WTC11 (cell line): ENCODE results near the gene N4BP2L2. TPM values are rescaled to one million over a fixed set of nuclear protein-coding genes. Genes with fewer than 3 reads are reported as not detected.

Experiments
- ATAC-seq: fragments of 200-7000 bp; cut with Tn5 transposase; 2 replicates; pipeline ENCODE4 v1.10.0; 2021; ENCODE audit warnings: mild to moderate bottlenecking, moderate library complexity
- CTCF ChIA-PET: fragments of 300-600 bp; sonication (Branson Sonifier 250); formaldehyde crosslinking; loops from one replicate; lab custom pipeline; 2021; ENCODE audit warnings: antibody characterized with exemption; lab: Charles Lee
- POLR2A ChIA-PET: fragments of 350-600 bp; sonication (Branson Sonifier 250); formaldehyde crosslinking; loops from one replicate; lab custom pipeline; 2021; ENCODE audit warnings: antibody characterized with exemption; lab: Charles Lee
- DNase-seq: peaks from one replicate; pipeline ENCODE4 v3.0.0; 2021; ENCODE audit warnings: low spot score
- H3K27ac Mint-ChIP-seq: 2 replicates; pipeline ENCODE4 v1.8.0; 2021; ENCODE audit warnings: mixed read lengths
- H3K27me3 Mint-ChIP-seq: 2 replicates; pipeline ENCODE4 v1.8.0; 2021; ENCODE audit warnings: low read depth, mild to moderate bottlenecking, moderate library complexity, mixed read lengths
- H3K36me3 Mint-ChIP-seq: 2 replicates; pipeline ENCODE4 v1.8.0; 2021; ENCODE audit warnings: mixed read lengths
- H3K4me1 Mint-ChIP-seq: 2 replicates; pipeline ENCODE4 v1.8.0; 2022; ENCODE audit warnings: mixed read lengths
- H3K4me3 Mint-ChIP-seq: 2 replicates; pipeline ENCODE4 v1.8.0; 2021; ENCODE audit warnings: mild to moderate bottlenecking, moderate library complexity, mixed read lengths
- H3K9me3 Mint-ChIP-seq: 2 replicates; pipeline ENCODE4 v1.8.0; 2021; ENCODE audit warnings: mixed read lengths
- AR ChIP-seq: fragments of 250-450 bp; sonication (Bioruptor Pico); IDR thresholded peaks from 2 replicates; pipeline ENCODE4 v1.9.0; 2021; ENCODE audit warnings: mild to moderate bottlenecking
- ATF2 ChIP-seq: sonication (generic); formaldehyde crosslinking; IDR thresholded peaks from 2 replicates; pipeline ENCODE4 v1.8.1; 2022; ENCODE audit warnings: low read depth, missing genetic modification reagents, borderline replicate concordance
- CBFB ChIP-seq: sonication (generic); formaldehyde crosslinking; IDR thresholded peaks from 2 replicates; pipeline ENCODE4 v1.8.1; 2022; ENCODE audit warnings: mild to moderate bottlenecking, low read depth, missing genetic modification reagents
- CTCF ChIP-seq: fragments of 200-600 bp; IDR thresholded peaks from 2 replicates; pipeline ENCODE4 v1.8.0; 2022; ENCODE audit warnings: antibody characterized with exemption
- E2F1 ChIP-seq: sonication (generic); formaldehyde crosslinking; IDR thresholded peaks from 2 replicates; pipeline ENCODE4 v1.8.0; 2022; ENCODE audit warnings: mild to moderate bottlenecking, missing genetic modification reagents
- GTF2I ChIP-seq: fragments of 250-450 bp; sonication (Bioruptor Pico); conservative IDR thresholded peaks from 2 replicates; pipeline ENCODE4 v1.4.0; 2021; ENCODE audit warnings: mild to moderate bottlenecking
- HMGA2 ChIP-seq: fragments of 250-450 bp; sonication (Bioruptor Pico); IDR thresholded peaks from 2 replicates; pipeline ENCODE4 v1.4.0; 2021; ENCODE audit warnings: mild to moderate bottlenecking, moderate library complexity
- IRF1 ChIP-seq: sonication (generic); formaldehyde crosslinking; IDR thresholded peaks from 2 replicates; pipeline ENCODE4 v1.8.0; 2023; ENCODE audit warnings: missing genetic modification reagents
- JAZF1 ChIP-seq: fragments of 250-450 bp; sonication (Bioruptor Pico); IDR thresholded peaks from 2 replicates; pipeline ENCODE4 v1.9.0; 2021; ENCODE audit warnings: moderate library complexity, mild to moderate bottlenecking, inconsistent platforms
- KAT7 ChIP-seq: sonication (generic); formaldehyde crosslinking; IDR thresholded peaks from 2 replicates; pipeline ENCODE4 v1.8.1; 2023; ENCODE audit warnings: missing genetic modification reagents, mild to moderate bottlenecking, borderline replicate concordance
- NFATC4 ChIP-seq: fragments of 250-450 bp; sonication (Bioruptor Pico); IDR thresholded peaks from 2 replicates; pipeline ENCODE4 v1.9.0; 2021; ENCODE audit warnings: mild to moderate bottlenecking
- SMAD4 ChIP-seq: sonication (generic); formaldehyde crosslinking; IDR thresholded peaks from 2 replicates; pipeline ENCODE4 v1.8.0; 2022; ENCODE audit warnings: mild to moderate bottlenecking, missing genetic modification reagents
- TEAD1 ChIP-seq: sonication (generic); formaldehyde crosslinking; IDR thresholded peaks from 2 replicates; pipeline ENCODE4 v1.8.0; 2022; ENCODE audit warnings: mild to moderate bottlenecking, missing genetic modification reagents
- USF2 ChIP-seq: sonication (generic); formaldehyde crosslinking; IDR thresholded peaks from 2 replicates; pipeline ENCODE4 v1.8.1; 2023; ENCODE audit warnings: mild to moderate bottlenecking, missing genetic modification reagents, moderate library complexity
- ZNF317 ChIP-seq: sonication (generic); formaldehyde crosslinking; IDR thresholded peaks from 2 replicates; pipeline ENCODE4 v1.8.1; 2023; ENCODE audit warnings: low read depth, mild to moderate bottlenecking, moderate library complexity, missing genetic modification reagents, borderline replicate concordance
- ZNF425 ChIP-seq: fragments of 250-450 bp; sonication (Bioruptor Pico); conservative IDR thresholded peaks from 2 replicates; pipeline ENCODE4 v1.9.0; 2021; ENCODE audit warnings: mild to moderate bottlenecking
- ZNF512 ChIP-seq: sonication (generic); formaldehyde crosslinking; IDR thresholded peaks from 2 replicates; pipeline ENCODE4 v1.8.1; 2022; ENCODE audit warnings: missing genetic modification reagents, borderline replicate concordance
- total RNA-seq: library from RNA; stranded (reverse); gene quantifications from 3 replicates; pipeline ENCODE4 v1.2.3, GENCODE V29; 2021

Gene N4BP2L2
- total RNA-seq, 1 experiment from 2014 or later = 68.9 TPM

GRCh38 chr13:32511482-32511881 lies 27.1 kb downstream of the N4BP2L2 start:
- POLR2A ChIA-PET = no interaction called here
- Mint-ChIP-seq H3K27ac (no peak overlapping the region; the same call in 1 of the 2 replicates), H3K9me3 (no peaks in the 10 kb centered on the region), H3K36me3 (peaks cover 11% of the 10 kb centered on the region), H3K4me1 (no peaks in the 10 kb centered on the region), H3K27me3 (no peaks in the 10 kb centered on the region), H3K4me3 (no peak overlapping the region)
- CTCF ChIA-PET = no interaction called here
- TF ChIP-seq IRF1 (CRISPR knock-in tag) (no peak), ZNF317 (CRISPR knock-in tag) (no peak), CTCF (no peak), ATF2 (CRISPR knock-in tag) (no peak), NFATC4 (CRISPR knock-in tag) (no peak), JAZF1 (CRISPR knock-in tag) (no peak), SMAD4 (no peak), ZNF512 (CRISPR knock-in tag) (no peak), AR (CRISPR knock-in tag) (no peak), KAT7 (no peak)
- no peak for ATAC-seq
- no peak for DNase-seq

- Mint-ChIP-seq H3K4me1 (peaks cover 11% of the 10 kb centered on the region), H3K36me3 (peaks cover 20% of the 10 kb centered on the region), H3K9me3 (no peaks in the 10 kb centered on the region), H3K27me3 (no peaks in the 10 kb centered on the region), H3K4me3 (no peak overlapping the region), H3K27ac (no peak overlapping the region)
- DNase-seq (no peak), ATAC-seq (no peak)
- TF ChIP-seq CBFB (CRISPR knock-in tag) = no peak
- no peak for TF ChIP-seq TEAD1 (CRISPR knock-in tag)
- no peak for TF ChIP-seq E2F1 (CRISPR knock-in tag)
- TF ChIP-seq HMGA2 (CRISPR knock-in tag) = no peak
- TF ChIP-seq GTF2I = no peak
- TF ChIP-seq ZNF425 (CRISPR knock-in tag) = no peak
- no peak for TF ChIP-seq USF2 (CRISPR knock-in tag)
- CTCF ChIA-PET = no interaction called here
- POLR2A ChIA-PET = no interaction called here
Observed at GRCh38 chr13:32504876-32505275, 33.7 kb downstream of the N4BP2L2 start.
